Activated naive CD4-positive, alpha-beta T cell treated with anti-CD3 and anti-CD28 coated beads, Interleukin-2, amount 10 ng/mL, durations not matched to agents 7 days and 5 days (primary cell): ENCODE data around the gene SMAD2.

Source experiments
- CTCF ChIA-PET: fragments of 350-600 bp; sonication (Branson Sonifier 250); formaldehyde crosslinking; loops from one replicate; lab custom pipeline; 2021; ENCODE audit warnings: antibody characterized with exemption; lab: Charles Lee
- DNase-seq: peaks from one replicate; pipeline ENCODE4 v3.0.0-alpha.2; 2020
- H3K27ac Mint-ChIP-seq: one replicate; pipeline ENCODE4 v1.8.0; 2021; ENCODE audit warnings: mild to moderate bottlenecking, moderate library complexity, mixed read lengths
- H3K27me3 Mint-ChIP-seq: one replicate; pipeline ENCODE4 v1.8.0; 2021; ENCODE audit warnings: mild to moderate bottlenecking, mixed read lengths
- H3K36me3 Mint-ChIP-seq: one replicate; pipeline ENCODE4 v1.8.0; 2021; ENCODE audit warnings: mixed read lengths
- H3K4me1 Mint-ChIP-seq: one replicate; pipeline ENCODE4 v1.8.0; 2021; ENCODE audit warnings: mixed read lengths
- H3K4me3 Mint-ChIP-seq: one replicate; pipeline ENCODE4 v1.8.0; 2021; ENCODE audit warnings: mild to moderate bottlenecking, moderate library complexity, mixed read lengths
- H3K9me3 Mint-ChIP-seq: one replicate; pipeline ENCODE4 v1.8.0; 2021; ENCODE audit warnings: mixed read lengths

SMAD2 gene

DNA sequence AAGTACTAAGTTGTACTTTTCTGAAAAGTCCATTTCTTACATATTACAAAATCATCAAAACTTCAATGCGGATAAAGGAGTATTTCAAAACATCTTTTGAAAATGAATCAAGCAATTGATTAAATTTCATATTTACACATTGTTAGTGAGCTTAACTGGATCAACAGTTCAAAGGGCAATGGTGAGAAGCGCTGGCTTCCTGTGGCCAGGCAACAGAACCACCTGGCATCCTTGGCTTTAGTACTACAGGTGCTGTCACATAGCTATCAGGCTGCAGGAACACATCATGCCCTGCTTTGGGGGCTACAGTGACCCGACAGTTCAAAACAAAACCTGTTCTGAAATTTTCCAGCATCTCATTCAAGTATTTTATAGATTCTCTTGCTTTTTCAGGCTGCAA, 59.2 kb downstream of the SMAD2 start:
- H3K4me3 Mint-ChIP-seq: no peak overlapping the region
- DNase-seq: no peak
- H3K36me3 Mint-ChIP-seq: peaks cover 32% of the 10 kb centered on the region
- H3K27ac Mint-ChIP-seq: no peak overlapping the region
- H3K9me3 Mint-ChIP-seq: no peaks in the 10 kb centered on the region
- CTCF ChIA-PET: no interaction called here
- no peaks in the 10 kb centered on the region for H3K27me3 Mint-ChIP-seq
- H3K4me1 Mint-ChIP-seq: no peaks in the 10 kb centered on the region

DNA sequence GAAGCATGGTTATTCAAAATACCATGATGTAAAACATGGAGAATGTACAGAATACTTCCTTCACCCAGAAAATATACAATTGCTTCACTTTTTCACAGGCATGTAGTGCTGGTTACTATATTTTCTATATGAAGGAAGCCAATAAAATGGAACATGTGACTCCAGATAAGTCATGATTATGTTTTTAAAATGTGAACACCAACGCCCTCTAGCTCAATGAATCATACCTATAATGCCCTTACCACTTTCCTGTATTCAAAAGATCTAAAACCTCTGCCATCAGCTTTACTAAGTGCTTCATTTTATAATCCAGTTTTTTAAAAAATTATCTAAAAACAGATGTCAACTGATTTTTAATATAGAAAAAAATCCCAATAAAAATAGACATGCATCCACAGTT, 59.9 kb downstream of the SMAD2 start:
- no peaks in the 10 kb centered on the region for H3K4me1 Mint-ChIP-seq
- no peak for DNase-seq
- no peak overlapping the region for H3K27ac Mint-ChIP-seq
- no peaks in the 10 kb centered on the region for H3K27me3 Mint-ChIP-seq
- no peak overlapping the region for H3K4me3 Mint-ChIP-seq
- CTCF ChIA-PET: no interaction called here
- H3K9me3 Mint-ChIP-seq: no peaks in the 10 kb centered on the region
- peaks cover 35% of the 10 kb centered on the region for H3K36me3 Mint-ChIP-seq

DNA sequence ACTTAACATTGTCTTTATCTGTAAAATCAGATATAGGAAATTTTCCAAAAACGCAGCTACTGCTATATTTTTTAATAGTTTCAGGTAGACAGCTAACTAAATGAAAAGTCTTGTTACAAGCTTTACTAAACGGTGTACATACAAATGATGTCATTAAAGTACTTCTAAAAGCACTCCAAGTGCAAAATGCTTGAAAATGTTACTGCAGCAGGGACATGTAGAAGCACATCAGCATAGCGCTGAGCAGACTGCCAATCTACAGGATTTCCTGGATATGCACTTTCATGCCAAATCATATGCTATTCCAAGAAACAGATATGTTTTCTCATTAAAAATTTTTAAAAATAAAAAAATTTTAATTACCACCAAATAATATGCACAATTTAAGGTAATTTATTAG, 61.7 kb downstream of the SMAD2 start:
- Mint-ChIP-seq H3K9me3 (no peaks in the 10 kb centered on the region), H3K4me3 (no peak overlapping the region), H3K36me3 (peaks cover 44% of the 10 kb centered on the region), H3K27me3 (no peaks in the 10 kb centered on the region), H3K27ac (no peak overlapping the region), H3K4me1 (no peaks in the 10 kb centered on the region)
- CTCF ChIA-PET: no interaction called here
- no peak for DNase-seq

DNA sequence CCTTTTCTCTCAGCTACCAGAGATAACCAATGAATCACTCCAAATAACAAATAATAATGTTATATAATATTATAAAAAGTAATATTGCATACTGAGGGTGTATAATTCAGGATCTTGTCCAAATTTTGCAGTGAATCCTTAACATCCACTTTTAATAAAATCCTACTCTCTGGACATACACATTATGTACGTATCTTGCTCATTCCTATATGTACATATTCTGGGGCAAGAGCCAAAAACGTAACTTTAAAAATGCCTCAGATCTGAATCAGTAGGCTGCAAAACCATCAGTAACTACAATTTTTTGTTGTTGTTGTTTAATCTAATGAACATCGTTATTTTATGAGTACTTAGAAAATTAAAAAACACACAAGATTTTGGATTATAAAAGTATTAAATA, 65.3 kb downstream of the SMAD2 start:
- Mint-ChIP-seq H3K36me3 (peaks cover 65% of the 10 kb centered on the region), H3K4me1 (no peaks in the 10 kb centered on the region), H3K27ac (no peak overlapping the region), H3K27me3 (no peaks in the 10 kb centered on the region), H3K4me3 (no peak overlapping the region), H3K9me3 (no peaks in the 10 kb centered on the region)
- CTCF ChIA-PET: interaction anchor here (0.7 kb wide), 1 partner anchor 108 kb away, joined by 3 read pairs; no protein-coding TSS in a partner anchor
- no peak for DNase-seq

DNA sequence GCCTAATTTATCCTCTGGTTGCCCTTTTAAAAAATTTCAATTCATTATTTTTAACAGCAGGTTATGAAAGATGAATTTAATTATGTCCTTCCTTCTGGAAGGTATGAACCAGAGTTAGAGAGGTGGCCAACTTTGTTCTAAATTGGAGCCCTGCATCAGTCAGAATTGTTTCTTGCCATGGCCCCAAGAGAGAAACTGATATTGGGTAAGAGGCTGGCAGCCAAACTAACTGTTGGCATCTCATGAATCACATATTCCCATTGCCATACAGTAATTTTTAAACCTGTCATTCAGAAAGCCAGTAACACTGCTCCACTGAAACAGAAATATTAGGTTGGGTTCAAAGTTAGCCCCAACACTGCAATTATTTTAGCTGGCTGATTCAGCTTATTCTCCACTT, 67.4 kb downstream of the SMAD2 start:
- Mint-ChIP-seq H3K9me3 (peaks cover 10% of the 10 kb centered on the region), H3K27me3 (no peaks in the 10 kb centered on the region), H3K4me1 (no peaks in the 10 kb centered on the region), H3K27ac (no peak overlapping the region), H3K4me3 (no peak overlapping the region), H3K36me3 (peaks cover 69% of the 10 kb centered on the region)
- DNase-seq: no peak
- CTCF ChIA-PET: interaction anchor here (1.0 kb wide), 1 partner anchor 12 kb away, joined by 3 read pairs; no protein-coding TSS in a partner anchor

DNA sequence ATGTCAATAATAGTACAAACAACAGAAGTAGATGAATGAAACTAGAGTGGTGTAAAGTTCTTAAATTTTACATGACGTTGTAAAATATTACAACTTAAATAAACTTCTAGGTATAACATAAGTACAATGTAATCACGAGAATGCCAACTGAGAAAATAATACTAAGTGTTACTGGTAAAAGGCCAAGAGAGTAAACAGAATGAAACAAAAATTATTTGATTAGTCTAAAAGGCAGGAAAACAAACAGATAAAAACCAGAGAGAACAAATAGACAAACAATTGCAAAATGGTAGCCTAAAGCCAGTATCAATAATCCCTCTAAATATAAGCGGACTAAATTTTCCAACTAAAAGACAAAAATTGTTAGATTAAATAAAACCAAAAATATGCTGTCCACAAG, 71.9 kb downstream of the SMAD2 start:
- Mint-ChIP-seq H3K36me3 (peaks cover 73% of the 10 kb centered on the region), H3K4me3 (no peak overlapping the region), H3K27me3 (no peaks in the 10 kb centered on the region), H3K9me3 (peaks cover 23% of the 10 kb centered on the region), H3K4me1 (no peaks in the 10 kb centered on the region), H3K27ac (no peak overlapping the region)
- CTCF ChIA-PET: no interaction called here
- no peak for DNase-seq

DNA sequence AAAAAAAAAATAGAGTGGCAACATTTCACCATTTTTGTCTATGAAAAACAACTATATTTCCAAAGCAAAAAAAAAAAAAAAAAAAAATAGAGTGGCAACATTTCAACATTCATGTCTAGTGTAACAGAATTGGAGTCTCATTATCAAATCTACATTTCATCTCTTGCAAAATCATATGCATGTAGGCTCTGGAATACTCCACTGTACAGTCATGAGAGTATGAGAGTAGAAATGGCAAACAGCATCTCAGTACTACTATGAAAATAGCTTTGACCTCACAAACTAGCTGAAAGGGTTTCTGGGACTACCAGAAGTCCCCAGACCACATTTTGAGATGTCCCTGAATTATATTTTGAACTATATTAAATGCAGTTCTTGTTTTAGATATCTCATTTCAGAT, 82.8 kb downstream of the SMAD2 start:
- CTCF ChIA-PET: interaction anchor here (0.7 kb wide), 1 partner anchor 162 kb away, joined by 3 read pairs; no protein-coding TSS in a partner anchor
- no peaks in the 10 kb centered on the region for H3K9me3 Mint-ChIP-seq
- no peak for DNase-seq
- H3K27ac Mint-ChIP-seq: no peak overlapping the region
- H3K36me3 Mint-ChIP-seq: peaks cover 37% of the 10 kb centered on the region
- no peak overlapping the region for H3K4me3 Mint-ChIP-seq
- no peaks in the 10 kb centered on the region for H3K27me3 Mint-ChIP-seq
- H3K4me1 Mint-ChIP-seq: no peaks in the 10 kb centered on the region

DNA sequence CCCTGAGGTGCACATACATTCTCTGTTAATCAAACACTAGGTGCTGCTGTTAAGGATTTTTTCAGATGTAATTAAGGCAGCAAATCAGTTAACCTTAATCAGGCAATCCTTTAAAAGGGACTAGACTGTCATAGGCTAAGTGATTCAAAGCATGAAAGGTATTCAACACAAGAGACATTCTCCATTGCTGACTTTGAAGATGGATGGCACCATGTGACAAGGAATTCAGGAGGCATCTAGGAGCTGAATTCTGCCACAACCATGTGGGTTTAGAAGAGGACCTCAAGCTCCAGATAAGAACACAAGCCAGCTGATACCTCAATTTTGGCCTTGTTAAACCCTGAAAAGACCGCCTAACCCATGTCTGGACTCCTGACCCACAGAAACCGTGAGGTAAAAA, 84.0 kb downstream of the SMAD2 start:
- Mint-ChIP-seq H3K9me3 (no peaks in the 10 kb centered on the region), H3K27ac (no peak overlapping the region), H3K36me3 (peaks cover 43% of the 10 kb centered on the region), H3K4me1 (no peaks in the 10 kb centered on the region), H3K4me3 (no peak overlapping the region), H3K27me3 (no peaks in the 10 kb centered on the region)
- CTCF ChIA-PET: no interaction called here
- DNase-seq: no peak

DNA sequence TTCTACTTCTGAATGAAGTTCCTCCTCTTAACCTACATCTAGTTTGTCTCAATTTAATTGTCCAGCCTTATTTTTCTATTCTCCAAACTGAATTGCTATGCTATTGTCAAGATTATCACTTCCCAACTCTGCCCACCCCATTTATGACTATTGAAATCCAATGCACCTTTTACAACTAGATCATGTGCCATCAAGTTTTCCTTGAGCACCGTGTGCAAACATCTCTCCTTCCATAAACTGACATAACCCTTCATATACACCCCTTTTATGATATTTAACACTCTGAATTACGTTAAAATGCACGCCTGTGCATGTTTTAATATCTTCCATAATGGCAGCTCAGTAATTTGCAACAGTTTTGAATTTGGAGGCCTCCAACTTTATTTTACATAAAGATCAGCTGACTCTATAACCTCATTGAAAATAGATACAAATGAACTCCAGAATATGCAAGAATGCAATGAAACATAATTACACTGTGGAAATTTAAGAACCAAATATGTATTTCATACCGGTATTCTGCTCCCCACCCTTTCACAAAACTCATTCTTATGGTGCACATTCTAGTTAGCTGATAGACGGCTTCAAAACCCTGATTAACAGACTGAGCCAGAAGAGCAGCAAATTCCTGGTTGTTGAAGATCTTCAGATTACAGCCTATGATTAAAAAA, 85.5 kb downstream of the SMAD2 start:
- no peaks in the 10 kb centered on the region for H3K4me1 Mint-ChIP-seq
- no peak for DNase-seq
- H3K27ac Mint-ChIP-seq: no peak overlapping the region

DNA sequence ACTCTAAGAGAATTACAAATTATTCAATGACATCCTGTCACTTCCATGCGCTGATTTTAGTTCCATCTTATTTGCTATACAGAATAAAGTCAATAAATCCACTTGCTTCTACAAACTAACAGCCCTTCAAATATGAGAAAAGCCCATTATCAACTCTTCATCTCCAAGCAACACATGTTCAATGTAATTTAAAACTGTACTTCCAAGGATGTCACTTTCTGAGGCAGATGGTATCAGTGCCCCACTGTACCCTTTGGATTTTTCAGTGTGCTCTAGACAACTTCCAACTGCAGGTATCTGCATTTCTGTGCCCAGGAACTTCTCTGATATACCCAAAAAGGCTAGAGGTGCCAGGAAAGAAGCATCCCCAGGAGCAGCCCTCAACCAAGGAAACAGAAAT, 87.6 kb downstream of the SMAD2 start:
- H3K27ac Mint-ChIP-seq: no peak overlapping the region
- H3K27me3 Mint-ChIP-seq: no peaks in the 10 kb centered on the region
- H3K4me1 Mint-ChIP-seq: no peaks in the 10 kb centered on the region
- peaks cover 57% of the 10 kb centered on the region for H3K36me3 Mint-ChIP-seq
- H3K9me3 Mint-ChIP-seq: no peaks in the 10 kb centered on the region
- DNase-seq: no peak
- CTCF ChIA-PET: no interaction called here
- no peak overlapping the region for H3K4me3 Mint-ChIP-seq

More for the DNA sequence above, 85.5 kb downstream of the SMAD2 start:
- H3K36me3 Mint-ChIP-seq: peaks cover 50% of the 10 kb centered on the region
- CTCF ChIA-PET: no interaction called here
- no peaks in the 10 kb centered on the region for H3K9me3 Mint-ChIP-seq
- no peaks in the 10 kb centered on the region for H3K27me3 Mint-ChIP-seq
- H3K4me3 Mint-ChIP-seq: no peak overlapping the region

DNA sequence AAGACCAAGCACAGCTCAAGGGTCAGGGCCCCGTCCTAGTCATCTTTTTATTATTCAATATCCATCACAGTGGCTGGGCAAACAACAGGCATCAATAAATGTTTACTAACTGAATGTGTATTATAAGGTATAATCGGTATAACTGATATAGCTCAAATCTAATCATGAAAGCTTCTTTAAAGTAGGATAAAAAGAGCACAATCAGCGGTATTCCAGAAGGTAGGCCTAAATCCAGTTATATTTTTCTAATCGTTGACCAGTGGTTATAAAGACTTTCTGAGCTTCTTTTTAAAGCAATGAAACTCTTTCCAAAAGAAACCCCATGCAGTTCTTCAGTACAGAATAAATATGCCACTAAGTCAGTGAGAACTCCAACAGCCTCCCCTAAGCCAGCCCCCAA, 92.1 kb downstream of the SMAD2 start:
- CTCF ChIA-PET: interaction anchor here (1.4 kb wide), 1 partner anchor 83 kb away, joined by 3 read pairs; no protein-coding TSS in a partner anchor
- H3K9me3 Mint-ChIP-seq: no peaks in the 10 kb centered on the region
- peaks cover 2% of the 10 kb centered on the region for H3K4me1 Mint-ChIP-seq
- no peaks in the 10 kb centered on the region for H3K27me3 Mint-ChIP-seq
- H3K4me3 Mint-ChIP-seq: no peak overlapping the region
- peaks cover 59% of the 10 kb centered on the region for H3K36me3 Mint-ChIP-seq
- DNase-seq: no peak
- no peak overlapping the region for H3K27ac Mint-ChIP-seq

DNA sequence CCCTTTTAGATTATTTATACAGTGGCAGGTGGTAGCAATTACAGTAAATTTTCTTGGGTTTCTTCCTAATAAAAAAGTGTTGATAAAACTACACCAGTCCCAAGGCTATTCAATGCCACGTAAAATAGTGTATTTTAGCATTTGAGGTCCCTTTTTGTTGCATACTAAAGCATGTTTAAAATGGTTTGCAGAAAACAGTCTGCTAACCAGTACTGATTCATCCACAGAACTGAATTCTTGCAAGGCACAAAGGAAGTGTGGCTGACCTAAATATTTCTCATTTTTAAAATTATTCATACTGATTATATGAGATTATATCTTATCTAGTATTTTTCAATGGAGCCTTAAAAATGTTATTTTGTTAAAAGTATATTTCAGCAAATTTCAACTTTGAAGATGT, 98.1 kb downstream of the SMAD2 start:
- DNase-seq: no peak
- H3K27me3 Mint-ChIP-seq: no peaks in the 10 kb centered on the region
- peaks cover 2% of the 10 kb centered on the region for H3K9me3 Mint-ChIP-seq
- CTCF ChIA-PET: no interaction called here
- peaks cover 45% of the 10 kb centered on the region for H3K36me3 Mint-ChIP-seq
- peaks cover 2% of the 10 kb centered on the region for H3K4me1 Mint-ChIP-seq
- no peak overlapping the region for H3K4me3 Mint-ChIP-seq
- no peak overlapping the region for H3K27ac Mint-ChIP-seq

DNA sequence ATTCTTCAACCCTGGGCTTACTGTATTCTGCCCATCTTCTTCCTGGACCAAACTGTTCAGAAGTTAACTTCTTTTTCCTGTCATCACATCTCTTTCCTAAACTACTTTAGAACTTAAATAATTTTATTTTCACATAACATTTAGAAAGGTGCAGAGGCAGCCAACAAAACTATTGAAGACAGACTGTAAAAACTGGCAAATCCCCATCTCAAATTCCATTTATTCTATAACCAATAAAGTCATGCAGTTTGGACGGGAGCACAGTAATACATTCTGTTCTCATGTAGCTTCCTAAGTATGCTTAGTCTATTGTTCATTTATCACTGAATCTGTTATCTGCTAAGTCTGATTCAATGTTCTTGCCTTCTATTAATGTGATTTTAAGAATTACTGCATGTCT, 99.1 kb downstream of the SMAD2 start:
- Mint-ChIP-seq H3K9me3 (peaks cover 2% of the 10 kb centered on the region), H3K4me1 (peaks cover 2% of the 10 kb centered on the region), H3K27ac (no peak overlapping the region), H3K36me3 (peaks cover 45% of the 10 kb centered on the region), H3K27me3 (no peaks in the 10 kb centered on the region), H3K4me3 (no peak overlapping the region)
- no peak for DNase-seq
- CTCF ChIA-PET: no interaction called here

DNA sequence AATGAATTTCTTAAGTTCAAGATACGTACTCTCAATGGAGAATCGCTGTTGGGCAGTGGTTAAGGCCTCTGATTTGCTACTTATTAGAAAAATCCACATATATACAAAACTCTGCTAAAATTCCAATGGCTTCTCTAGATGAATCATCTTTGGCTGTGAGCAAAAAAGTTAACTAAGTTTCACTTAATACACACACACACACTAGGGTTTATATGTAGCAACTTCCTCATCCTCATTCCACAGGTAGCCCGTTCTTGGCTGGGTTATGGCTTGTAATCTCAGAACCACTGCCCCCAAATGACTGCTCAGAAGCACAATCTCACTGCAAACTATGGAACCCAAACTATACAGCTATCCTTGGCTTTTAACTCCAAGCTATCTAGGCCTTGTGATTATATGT, 99.7 kb downstream of the SMAD2 start:
- Mint-ChIP-seq H3K4me1 (peaks cover 2% of the 10 kb centered on the region), H3K27me3 (no peaks in the 10 kb centered on the region), H3K9me3 (peaks cover 2% of the 10 kb centered on the region), H3K4me3 (no peak overlapping the region), H3K27ac (no peak overlapping the region), H3K36me3 (peaks cover 46% of the 10 kb centered on the region)
- no peak for DNase-seq
- CTCF ChIA-PET: no interaction called here

DNA sequence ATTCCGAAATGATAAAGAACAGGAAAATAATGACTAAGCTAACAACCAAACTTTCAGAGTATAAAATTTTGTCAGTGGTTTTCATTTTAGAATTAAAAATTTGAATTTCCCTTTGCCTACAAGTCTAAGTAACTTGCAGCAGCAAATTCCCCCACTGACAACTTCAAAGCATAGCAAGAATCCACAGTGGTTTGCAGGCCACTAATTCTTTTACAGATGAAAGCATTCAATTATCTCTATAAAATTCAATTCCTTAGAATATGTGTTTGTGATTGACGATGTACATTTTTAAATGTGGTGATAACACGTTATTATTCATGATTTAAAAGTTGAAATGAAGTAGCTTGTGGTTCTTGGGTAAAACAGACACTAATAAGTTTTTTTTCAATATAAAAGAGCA, 100.6 kb downstream of the SMAD2 start:
- DNase-seq: no peak
- H3K4me3 Mint-ChIP-seq: no peak overlapping the region
- no peaks in the 10 kb centered on the region for H3K27me3 Mint-ChIP-seq
- CTCF ChIA-PET: no interaction called here
- H3K36me3 Mint-ChIP-seq: peaks cover 49% of the 10 kb centered on the region
- peaks cover 2% of the 10 kb centered on the region for H3K9me3 Mint-ChIP-seq
- H3K27ac Mint-ChIP-seq: no peak overlapping the region
- H3K4me1 Mint-ChIP-seq: peaks cover 2% of the 10 kb centered on the region
